ENCODE measurements around the gene RASSF5. TPM values are rescaled to one million over a fixed set of nuclear protein-coding genes. Genes with fewer than 3 reads are reported as not detected.

Gene RASSF5
- total and polyA plus RNA-seq, 9 of the 15 experiments (the other 6 are each of a cell fraction or from before 2014, with no cell fraction given) = 6.1 to 41.0 (median 25.2) TPM

DNA sequence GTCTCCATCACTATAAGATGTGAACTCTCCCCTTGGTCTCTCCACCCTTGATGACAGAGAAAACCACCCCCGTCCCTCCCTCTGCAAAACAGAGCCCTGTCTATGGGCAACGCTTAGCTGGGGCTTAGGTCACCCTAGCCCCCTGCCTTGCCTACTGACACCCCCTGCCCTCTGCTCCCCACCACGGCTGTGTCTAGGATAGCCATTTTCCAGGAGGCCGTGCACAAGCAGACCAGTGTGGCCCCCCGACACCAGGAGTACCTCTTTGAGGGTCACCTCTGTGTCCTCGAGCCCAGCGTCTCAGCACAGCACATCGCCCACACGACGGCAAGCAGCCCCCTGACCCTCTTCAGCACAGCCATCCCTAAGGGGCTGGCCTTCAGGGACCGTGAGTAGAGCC is 28.6 kb upstream of the RASSF5 start:
- ATAC-seq = no peak
- Histone ChIP-seq H3K9me3 (replicated peaks; ENCODE audit: control insufficient read depth, insufficient read depth, low read depth, low read length) (no peaks in the 10 kb centered on the region), H3K27ac (ENCODE audit: extremely low read depth, low read depth, low read length) (no peak overlapping the region), H3K4me1 (replicated peaks in 1 of 2; ENCODE audit: control insufficient read depth in 2 of 2, insufficient read depth in 2 of 2, low read length in 2 of 2) (peaks cover 0 to 4% of the 10 kb centered on the region in 2 experiments; a peak in 3 of 5 replicates), H3K9ac (ENCODE audit: insufficient read depth in 1 of 2, low read depth in 2 of 2, low read length in 2 of 2) (no peak overlapping the region), H2AFZ (ENCODE audit: low read depth, low read length) (no peak overlapping the region), H3K4me2 (ENCODE audit: insufficient read depth, low read length) (no peak overlapping the region), H3K9me1 (ENCODE audit: control insufficient read depth, insufficient read depth, low read length) (no peaks in the 10 kb centered on the region), H3K36me3 (ENCODE audit: control insufficient read depth, insufficient read depth, low read length) (no peaks in the 10 kb centered on the region), H3K79me2 (ENCODE audit: control insufficient read depth, insufficient read depth, low read length) (no peaks in the 10 kb centered on the region), H3K4me3 (no peak overlapping the region), H3K27me3 (ENCODE audit: control insufficient read depth in 2 of 2, insufficient read depth in 2 of 2, low read length in 2 of 2) (peaks cover 18 to 36% of the 10 kb centered on the region in 2 experiments; a peak in 4 of 5 replicates), H4K20me1 (replicated peaks; ENCODE audit: control insufficient read depth, insufficient read depth, low read length) (0 out of 2 replicates have a peak, but pooled peaks cover 5% of the 10 kb centered on the region)
- no peak for DNase-seq (ENCODE audit: extremely low read depth in 1 of 4, low spot score in 3 of 4)
- in situ Hi-C loops (cut with MboI) (no loop called here), intact Hi-C loops (cut with micrococcal nuclease) (loop anchor here (5.0 to 10.0 kb wide), 2 partner anchors 434 to 596 kb away; no protein-coding TSS in a partner anchor)
- no TSS peak for BruUV-seq (replicated peaks)
- ChIA-PET CTCF (ENCODE audit: low intra/inter-chr PET ratio) (interaction anchor here (1.2 to 3.0 kb wide), 2 partner anchors 105 to 433 kb away, joined by 6 to 19 read pairs; no protein-coding TSS in a partner anchor), POLR2A (interaction anchor here (0.6 kb wide), 1 partner anchor 34 kb away, joined by 3 read pairs; no protein-coding TSS in a partner anchor)
- FAIRE-seq = no peak
- TF ChIP-seq ETV5 (CRISPR knock-in tag; IDR thresholded peaks at IDR 0.05; ENCODE audit: low read depth) = no peak
- no peak for TF ChIP-seq ZNF23 (CRISPR knock-in tag; IDR thresholded peaks at IDR 0.05)
- no peak for TF ChIP-seq SMARCA4 (IDR thresholded peaks at IDR 0.05)
- TF ChIP-seq HNRNPL (IDR thresholded peaks at IDR 0.05; ENCODE audit: low read depth, low read length) = no peak
- TF ChIP-seq, protein P1, sequence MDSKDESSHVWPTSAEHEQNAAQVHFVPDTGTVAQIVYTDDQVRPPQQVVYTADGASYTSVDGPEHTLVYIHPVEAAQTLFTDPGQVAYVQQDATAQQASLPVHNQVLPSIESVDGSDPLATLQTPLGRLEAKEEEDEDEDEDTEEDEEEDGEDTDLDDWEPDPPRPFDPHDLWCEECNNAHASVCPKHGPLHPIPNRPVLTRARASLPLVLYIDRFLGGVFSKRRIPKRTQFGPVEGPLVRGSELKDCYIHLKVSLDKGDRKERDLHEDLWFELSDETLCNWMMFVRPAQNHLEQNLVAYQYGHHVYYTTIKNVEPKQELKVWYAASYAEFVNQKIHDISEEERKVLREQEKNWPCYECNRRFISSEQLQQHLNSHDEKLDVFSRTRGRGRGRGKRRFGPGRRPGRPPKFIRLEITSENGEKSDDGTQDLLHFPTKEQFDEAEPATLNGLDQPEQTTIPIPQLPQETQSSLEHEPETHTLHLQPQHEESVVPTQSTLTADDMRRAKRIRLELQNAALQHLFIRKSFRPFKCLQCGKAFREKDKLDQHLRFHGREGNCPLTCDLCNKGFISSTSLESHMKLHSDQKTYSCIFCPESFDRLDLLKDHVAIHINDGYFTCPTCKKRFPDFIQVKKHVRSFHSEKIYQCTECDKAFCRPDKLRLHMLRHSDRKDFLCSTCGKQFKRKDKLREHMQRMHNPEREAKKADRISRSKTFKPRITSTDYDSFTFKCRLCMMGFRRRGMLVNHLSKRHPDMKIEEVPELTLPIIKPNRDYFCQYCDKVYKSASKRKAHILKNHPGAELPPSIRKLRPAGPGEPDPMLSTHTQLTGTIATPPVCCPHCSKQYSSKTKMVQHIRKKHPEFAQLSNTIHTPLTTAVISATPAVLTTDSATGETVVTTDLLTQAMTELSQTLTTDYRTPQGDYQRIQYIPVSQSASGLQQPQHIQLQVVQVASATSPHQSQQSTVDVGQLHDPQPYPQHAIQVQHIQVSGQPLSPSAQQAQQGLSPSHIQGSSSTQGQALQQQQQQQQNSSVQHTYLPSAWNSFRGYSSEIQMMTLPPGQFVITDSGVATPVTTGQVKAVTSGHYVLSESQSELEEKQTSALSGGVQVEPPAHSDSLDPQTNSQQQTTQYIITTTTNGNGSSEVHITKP (IDR thresholded peaks at IDR 0.05; ENCODE audit: partially characterized antibody) = no peak
- TF ChIP-seq PRMT5 (CRISPR knock-in tag; IDR thresholded peaks at IDR 0.05) = no peak
- TF ChIP-seq, protein P2, sequence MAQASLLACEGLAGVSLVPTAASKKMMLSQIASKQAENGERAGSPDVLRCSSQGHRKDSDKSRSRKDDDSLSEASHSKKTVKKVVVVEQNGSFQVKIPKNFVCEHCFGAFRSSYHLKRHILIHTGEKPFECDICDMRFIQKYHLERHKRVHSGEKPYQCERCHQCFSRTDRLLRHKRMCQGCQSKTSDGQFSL (CRISPR knock-in tag; IDR thresholded peaks at IDR 0.05) = no peak
- TF ChIP-seq, protein P2 (tag; IDR thresholded peaks at IDR 0.05) = no peak
- TF ChIP-seq, protein P3, sequence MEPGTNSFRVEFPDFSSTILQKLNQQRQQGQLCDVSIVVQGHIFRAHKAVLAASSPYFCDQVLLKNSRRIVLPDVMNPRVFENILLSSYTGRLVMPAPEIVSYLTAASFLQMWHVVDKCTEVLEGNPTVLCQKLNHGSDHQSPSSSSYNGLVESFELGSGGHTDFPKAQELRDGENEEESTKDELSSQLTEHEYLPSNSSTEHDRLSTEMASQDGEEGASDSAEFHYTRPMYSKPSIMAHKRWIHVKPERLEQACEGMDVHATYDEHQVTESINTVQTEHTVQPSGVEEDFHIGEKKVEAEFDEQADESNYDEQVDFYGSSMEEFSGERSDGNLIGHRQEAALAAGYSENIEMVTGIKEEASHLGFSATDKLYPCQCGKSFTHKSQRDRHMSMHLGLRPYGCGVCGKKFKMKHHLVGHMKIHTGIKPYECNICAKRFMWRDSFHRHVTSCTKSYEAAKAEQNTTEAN (CRISPR knock-in tag; IDR thresholded peaks at IDR 0.05) = no peak
- no peak for TF ChIP-seq ZBED1 (IDR thresholded peaks at IDR 0.05)
- TF ChIP-seq, protein P4, sequence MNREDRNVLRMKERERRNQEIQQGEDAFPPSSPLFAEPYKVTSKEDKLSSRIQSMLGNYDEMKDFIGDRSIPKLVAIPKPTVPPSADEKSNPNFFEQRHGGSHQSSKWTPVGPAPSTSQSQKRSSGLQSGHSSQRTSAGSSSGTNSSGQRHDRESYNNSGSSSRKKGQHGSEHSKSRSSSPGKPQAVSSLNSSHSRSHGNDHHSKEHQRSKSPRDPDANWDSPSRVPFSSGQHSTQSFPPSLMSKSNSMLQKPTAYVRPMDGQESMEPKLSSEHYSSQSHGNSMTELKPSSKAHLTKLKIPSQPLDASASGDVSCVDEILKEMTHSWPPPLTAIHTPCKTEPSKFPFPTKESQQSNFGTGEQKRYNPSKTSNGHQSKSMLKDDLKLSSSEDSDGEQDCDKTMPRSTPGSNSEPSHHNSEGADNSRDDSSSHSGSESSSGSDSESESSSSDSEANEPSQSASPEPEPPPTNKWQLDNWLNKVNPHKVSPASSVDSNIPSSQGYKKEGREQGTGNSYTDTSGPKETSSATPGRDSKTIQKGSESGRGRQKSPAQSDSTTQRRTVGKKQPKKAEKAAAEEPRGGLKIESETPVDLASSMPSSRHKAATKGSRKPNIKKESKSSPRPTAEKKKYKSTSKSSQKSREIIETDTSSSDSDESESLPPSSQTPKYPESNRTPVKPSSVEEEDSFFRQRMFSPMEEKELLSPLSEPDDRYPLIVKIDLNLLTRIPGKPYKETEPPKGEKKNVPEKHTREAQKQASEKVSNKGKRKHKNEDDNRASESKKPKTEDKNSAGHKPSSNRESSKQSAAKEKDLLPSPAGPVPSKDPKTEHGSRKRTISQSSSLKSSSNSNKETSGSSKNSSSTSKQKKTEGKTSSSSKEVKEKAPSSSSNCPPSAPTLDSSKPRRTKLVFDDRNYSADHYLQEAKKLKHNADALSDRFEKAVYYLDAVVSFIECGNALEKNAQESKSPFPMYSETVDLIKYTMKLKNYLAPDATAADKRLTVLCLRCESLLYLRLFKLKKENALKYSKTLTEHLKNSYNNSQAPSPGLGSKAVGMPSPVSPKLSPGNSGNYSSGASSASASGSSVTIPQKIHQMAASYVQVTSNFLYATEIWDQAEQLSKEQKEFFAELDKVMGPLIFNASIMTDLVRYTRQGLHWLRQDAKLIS (CRISPR knock-in tag; IDR thresholded peaks at IDR 0.05) = no peak
- TF ChIP-seq ZNF347 (CRISPR knock-in tag; IDR thresholded peaks at IDR 0.05; ENCODE audit: low read depth) = no peak
- 35% methylated on average over 11 of the region's 11 CpGs for WGBS (ENCODE audit: insufficient coverage, low coverage, missing lambda C conversion rate)

Data from K562 (cell line).